Suppressor macrophage treated with lipopolysaccharide for 4 hours (primary cell): ENCODE data around the gene HLTF.

Experiments
- DNase-seq: peaks from one replicate; pipeline ENCODE4 v3.0.0-alpha.2; 2020

Gene HLTF

DNA sequence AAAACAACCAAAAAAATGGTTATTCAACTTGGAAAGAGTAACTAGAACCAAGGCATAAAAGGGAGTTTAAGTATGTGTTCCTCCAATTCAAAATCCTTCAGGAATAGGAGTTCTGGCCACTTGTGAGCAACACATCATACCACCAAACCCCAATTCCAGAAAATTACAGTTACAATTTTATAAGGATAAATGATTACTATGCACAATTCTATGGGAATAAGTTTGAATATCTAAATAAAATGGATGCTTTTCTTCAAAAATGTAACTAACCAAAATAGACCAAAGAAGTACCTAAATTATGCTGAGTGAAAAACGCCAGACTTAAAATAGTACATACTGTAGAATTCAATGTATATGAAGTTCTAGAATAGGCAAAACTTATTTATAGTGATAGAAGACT is 4.6 kb downstream of the HLTF start:
- DNase-seq, result no peak

DNA sequence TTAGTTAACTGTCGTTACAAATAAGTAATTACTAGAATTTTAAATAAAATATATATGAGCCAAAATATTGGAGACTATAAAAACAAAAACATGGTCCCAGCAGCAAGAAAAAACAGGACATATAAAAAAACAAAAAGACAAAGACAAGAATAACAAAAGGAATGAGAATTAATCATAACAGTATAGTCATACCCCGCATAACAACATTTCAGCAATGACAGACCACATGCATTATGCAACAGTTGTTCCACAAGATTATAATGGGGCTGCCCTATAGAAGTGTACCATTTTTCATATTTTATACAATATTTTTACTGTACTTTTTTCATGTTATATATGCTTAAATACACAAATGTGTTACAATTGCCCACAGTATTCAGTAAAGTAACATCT is 5.6 kb downstream of the HLTF start:
- DNase-seq, result peak; percentile 50

DNA sequence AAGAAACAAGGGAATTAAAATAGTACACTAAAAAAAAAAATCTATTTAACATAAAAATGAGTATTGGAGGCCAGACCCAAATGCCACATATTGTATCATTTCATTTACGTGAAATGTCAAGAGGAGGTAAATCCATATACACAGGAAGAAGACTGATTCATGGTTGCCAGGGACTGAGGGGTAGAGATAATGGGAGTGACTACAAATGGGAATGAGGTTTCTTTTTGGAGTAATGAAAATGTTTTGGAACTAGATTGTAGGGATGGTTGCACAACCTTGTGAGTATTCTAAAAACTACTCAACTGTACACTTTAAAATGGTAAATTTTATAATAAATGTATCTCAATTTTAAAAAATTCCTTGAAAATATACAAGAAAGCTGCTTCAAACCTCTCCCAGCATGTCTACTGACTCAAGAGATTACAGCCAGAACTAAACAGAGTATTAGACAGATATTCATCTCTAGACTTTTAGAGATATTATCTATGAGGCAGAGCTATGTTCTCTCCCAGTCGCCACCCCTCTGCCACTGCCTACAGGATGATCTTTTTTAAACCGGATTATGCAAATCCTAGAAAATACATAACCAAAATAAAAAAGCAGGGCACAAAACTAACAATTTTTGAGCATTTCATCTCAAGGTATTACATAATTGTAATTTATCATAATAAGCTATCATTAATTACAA is 6.2 kb downstream of the HLTF start:
- no peak for DNase-seq

DNA sequence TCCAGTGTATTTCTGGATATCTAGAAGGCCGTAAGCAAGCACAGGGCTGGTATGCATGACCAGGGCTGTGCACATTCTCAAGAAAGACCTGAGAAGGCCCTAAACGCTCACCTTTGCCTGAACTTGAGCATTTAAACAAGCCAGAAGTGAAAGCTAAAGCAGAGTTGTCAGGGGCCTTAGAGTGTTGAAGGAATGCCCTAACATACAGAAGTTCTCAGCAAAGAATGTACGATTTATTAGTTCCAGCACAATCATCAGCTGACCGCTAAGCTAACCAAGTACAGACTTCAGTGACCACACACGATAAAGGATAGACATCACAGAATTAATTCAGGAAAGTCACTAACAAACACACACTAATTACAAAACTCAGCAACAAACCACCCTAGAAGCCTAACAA is 8.7 kb downstream of the HLTF start:
- DNase-seq, result no peak

DNA sequence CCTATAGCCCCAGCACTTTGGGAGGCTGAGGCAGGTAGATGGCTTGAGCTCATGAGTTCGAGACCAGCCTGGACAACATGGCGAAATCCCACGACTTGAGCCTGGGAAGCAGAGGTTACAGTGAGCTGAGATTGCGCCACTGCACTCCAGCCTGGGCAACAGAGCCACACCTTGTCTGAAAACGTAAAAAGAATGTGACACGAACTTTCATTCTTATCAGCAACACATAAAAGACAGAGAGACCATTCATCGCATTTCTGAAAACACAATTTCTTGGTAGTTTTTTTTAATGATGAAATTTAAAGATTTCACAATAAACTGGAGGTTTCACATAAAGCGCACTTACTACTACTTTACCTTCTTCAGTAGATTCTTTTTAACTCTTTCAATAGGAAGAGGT is 18.4 kb downstream of the HLTF start:
- no peak for DNase-seq

DNA sequence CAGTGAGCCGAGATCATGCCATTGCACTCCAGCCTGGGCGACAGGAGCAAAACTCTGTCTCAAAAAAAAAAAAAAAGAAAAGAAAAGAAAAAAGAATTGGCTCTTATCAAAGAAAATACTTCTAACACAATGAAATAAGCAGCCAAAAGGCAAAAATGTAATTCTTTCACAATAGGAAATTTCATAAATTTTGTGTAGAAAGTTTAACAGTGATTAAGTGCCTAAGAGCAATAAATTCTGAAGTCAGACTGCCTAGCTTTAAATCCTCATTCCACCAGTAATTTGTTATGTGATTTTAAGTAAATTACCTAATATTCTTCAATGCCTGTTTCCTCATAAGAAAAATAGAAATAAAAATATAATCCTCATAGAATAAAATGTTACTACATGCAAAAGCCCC is 24.6 kb downstream of the HLTF start:
- no peak for DNase-seq

DNA sequence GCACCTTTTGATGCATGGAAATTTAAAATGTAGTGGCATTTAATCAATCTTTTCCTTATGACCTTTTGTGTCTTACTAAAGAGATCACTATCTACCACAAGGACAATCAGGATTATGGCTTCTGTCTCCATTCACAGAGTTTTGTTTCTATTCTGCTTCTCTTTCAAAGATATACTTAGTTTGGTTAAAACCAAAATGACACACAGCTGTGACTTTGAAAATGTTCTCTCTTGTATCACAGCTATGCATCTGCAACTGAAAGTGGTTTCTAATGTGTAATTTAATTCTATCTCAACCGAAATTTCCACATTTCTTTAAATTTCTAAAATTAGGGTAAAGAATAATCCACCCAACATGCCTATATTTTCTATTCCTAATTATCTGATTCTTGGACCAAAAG is 27.7 kb downstream of the HLTF start:
- no peak for DNase-seq

DNA sequence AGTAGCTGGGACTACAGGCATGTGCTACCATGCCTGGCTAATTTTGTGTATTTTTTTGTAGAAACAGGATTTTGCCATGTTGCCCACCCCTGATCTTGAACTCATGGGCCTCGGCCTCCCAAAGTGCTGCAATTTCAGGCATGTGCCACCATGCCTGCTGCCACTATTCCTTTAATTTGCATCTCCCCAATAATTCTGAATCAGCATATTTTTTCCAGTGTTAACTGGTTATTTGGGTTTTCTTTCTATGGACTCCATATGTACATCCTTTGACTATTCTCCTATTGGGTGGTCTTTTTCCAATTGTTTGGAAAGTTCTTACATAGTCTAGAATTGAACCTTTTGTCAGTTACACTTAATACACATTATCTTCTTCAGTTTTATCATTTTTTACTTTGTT is 28.1 kb downstream of the HLTF start:
- no peak for DNase-seq

DNA sequence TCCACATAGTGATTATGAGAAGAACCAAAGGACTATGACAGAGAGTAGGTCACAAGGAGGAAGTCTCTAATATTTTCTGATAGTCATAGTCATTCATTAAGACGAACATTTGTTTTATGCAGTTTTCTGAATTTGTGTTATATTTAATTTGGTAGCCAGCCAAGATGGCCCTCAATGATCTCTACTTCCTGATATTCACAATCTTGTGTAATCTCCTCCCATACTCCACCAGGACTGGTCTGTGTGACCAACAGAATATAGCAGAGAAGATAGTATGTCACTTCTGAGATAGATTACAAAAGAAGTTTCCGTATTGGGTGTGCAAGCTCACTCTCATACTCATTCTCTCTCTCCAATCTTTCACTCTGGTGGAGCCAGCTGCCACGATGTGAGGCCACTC is 30.8 kb downstream of the HLTF start:
- DNase-seq, result no peak

DNA sequence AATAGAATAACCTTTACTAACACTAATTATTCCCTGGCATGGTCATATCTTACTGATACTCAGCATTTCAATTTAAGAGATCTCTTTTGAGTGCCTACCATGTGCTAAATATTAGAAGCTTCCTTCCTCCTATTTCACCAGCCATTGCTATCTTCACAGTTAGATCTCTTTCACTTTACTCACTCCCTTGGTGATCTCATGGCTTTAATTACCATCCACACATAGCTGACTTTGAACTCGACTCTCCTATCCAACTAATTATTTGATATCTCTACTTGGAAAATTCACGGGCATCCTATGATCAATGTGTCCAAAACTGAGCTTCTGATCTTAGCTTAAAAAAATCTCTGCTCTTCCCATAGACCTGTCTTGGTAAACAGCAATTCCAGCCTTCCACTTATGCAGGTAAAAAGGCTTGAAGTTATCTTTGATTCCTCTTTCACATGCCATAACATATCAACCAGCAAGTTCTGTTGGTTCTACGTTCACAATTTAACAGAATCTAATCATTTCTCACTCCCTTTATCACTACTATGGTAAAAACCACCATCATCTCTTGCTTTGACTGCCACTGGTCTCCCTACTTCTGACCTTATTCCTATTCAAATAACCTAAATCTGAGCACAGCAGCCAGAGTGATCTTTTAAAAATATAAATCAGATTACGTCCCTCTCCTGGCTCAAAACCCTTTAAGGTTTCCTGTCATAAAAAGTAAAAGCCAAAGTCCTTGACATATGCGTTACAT is 41.8 kb downstream of the HLTF start:
- DNase-seq, result no peak

DNA sequence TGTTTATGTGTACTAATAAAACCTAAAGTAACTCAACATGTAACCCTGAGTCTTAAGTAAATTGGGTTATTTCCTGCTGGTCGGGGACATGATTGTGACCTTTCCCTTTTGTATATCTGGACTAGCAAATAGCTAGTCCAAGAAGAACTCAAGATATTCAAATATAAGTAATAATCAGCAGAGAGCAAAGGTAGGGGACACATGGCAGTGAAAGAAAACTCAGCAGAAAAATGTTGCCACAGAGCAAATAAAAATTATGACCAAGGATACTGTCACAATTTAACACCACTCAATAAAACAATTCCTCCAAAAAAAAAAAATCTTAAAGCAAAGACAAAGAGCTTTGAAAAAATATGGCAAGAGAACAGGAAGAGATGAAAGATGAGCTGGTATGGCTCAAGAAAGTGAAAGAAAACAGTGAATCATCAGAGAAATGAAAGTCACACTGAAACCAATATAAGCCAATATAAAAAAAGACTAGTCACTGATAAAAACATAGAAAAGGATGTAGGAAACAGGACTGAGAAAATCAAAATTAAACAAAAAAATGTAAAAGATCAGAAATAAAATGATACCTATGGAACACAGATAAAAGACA is 43.4 kb downstream of the HLTF start:
- DNase-seq, result peak; percentile 47

DNA sequence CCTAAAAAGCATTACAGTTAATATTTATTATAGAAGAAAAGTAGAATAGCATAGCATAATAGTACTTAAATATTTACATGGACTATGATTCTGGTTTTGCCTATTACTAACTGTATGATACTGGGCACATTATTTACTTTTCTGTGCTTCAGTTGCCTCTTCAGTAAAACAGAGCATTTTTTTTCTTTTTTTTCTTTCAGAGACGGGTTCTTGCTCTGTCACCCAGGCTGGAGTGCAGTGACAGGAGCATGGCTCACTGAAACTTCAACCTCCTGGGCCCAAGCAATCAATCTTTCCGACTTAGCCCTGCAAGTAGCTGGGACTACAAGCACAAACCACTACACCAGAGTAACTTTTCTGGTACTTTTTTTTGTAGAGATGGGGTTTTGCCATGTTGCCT is 48.0 kb downstream of the HLTF start:
- no peak for DNase-seq

DNA sequence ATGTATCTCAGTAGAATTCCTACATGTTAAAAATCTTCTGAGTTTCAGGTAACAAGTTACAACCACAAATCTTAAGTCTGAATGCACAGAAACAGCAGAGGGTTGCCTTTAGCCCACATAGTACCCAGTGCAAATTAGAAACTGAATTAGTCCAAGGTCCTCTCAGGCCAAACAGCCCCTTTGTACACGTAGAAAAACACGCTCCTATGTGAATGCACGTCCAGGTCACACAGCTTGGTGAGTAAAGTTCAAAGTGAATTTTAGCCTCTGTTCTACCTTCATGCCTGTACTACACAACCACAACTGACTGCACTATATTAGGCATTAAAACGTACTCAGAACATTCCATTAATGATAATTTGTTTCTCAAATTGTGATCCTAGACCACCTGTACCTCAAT is 48.6 kb downstream of the HLTF start:
- DNase-seq, result no peak

DNA sequence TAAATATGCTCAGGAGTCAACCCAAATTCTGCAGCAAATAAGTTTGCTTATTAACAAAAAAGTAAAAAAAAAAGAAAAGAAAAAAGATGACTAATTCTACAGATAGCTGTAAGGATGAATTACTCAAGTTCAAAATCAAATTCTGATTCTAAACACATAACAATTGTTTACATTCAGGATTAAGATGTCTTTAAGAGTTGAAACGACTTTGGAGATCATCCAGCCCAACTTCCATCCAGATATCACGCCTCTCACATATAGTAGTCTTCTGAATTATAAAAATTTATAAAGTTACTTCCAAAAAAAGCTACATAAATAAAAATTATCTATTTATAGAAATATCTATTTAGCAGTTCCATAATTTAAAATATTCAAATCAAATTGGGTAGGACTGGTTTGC is 55.2 kb downstream of the HLTF start:
- no peak for DNase-seq

DNA sequence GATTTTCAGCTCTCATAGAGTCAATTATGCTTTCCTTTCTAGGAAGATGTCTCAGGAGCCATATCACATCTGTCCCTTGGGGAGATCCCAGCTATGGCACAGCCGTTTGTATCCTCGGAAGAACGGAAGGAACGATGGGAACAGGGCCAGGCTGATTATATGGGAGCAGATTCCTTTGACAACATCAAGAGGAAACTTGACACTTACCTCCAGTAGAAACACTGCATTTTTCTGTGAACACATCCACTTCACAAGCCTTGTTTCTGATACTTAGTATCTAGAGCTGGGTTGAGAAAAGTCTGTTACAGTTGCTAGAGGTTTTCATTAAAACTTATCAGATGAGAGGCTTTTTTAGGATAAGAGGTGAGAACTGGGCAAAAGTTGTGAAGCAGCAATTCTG is 59.6 kb downstream of the HLTF start:
- no peak for DNase-seq

DNA sequence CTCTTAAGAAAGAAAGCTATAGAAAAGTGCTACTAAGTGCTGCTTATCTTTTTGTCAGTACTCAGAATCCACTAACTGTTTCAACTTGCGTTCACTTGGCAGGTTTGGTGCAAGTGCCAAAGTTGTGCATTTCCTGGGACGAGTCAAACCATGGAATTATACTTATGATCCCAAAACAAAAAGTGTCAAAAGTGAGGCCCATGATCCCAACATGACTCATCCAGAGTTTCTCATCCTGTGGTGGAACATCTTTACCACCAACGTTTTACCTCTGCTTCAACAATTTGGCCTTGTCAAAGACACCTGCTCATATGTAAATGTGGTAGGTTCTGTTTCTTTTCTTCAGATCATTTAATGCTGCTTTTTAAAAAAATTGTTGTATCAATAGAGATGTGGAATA is 62.4 kb downstream of the HLTF start:
- DNase-seq, result no peak

DNA sequence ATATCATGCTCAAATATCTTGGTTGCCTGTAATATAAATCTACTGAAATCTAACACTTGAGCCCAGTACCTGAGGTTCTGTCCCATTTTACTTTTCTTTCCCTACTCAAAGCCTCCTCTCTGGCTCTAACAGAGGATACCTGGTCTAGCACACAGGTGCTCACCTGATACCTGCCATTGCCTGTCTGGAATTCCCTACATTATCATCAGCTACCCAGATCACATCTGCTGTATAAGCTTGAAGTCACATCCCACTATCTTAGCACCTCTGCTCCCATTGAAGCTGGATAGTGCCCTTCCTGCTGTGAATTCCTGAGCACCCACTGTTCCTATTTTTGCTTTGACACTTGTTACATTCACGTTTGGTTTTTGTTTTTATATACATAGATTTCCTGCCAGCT is 64.5 kb downstream of the HLTF start:
- no peak for DNase-seq

DNA sequence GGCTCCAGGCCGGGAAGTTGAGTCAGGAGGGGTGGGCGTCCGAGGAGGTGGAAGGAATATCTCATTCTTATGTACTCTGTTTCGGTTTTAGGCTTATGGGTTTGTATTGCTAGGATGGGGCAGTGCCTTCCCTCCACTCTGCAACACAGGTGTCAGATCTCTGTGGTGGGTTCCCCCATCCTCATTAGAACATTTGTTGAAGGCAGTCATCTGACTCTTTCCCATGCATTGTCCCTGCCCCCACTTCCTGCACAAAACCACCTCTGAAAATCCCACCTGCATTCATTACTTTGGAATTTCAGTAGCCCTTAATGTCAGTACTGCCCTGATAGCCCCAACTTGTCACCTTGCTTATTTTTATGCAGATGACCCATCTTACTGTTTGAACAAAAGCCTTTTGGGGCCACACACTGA is 65.5 kb downstream of the HLTF start:
- DNase-seq, result no peak

DNA sequence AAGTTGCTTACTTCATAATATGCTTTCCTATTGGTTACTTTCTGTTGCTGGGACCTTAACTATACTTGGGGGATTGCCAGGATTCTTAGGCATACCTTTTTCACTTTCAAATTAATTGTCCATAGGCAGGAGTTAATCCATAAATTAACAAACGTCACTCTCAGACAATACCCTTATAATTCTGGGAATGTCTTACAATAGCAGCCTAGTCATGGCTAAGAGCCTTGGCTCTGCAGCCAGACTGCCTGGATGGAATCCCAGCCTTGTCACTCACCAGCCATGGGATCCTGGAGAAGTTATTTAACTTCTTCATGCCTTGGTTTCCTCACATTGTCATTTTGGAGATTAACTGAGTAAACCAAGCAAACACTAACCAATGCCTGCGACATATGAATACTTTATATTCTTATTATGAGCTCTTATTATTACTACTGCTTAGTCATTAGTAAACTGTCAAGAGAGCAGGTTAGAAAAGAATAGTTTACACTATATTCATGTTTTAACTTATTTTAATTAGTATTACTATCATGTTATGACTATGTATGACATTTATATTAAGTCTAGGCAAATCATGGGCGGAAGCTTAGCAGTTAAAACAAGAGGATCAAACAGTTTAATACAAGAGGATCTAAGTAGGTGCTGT is 66.0 kb downstream of the HLTF start:
- DNase-seq, result no peak

DNA sequence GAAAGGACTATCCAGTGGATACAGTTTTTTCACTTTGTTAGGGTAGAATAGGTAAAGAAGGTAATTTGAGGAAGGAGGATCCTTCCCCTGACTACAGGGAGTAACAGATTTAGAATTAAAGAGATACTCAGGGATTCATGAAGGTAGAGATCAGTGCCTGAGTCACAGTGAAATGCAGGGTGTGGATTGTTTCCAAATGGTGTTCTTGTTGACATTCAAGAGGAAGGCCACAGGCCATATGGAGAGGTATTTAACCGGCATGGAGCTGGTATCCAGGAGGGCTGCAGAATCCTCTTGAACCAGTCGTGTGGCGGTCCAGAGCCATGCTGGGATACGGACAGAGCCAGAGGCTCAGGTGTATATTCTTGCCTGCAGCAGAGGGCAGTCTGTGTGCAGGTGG is 66.8 kb downstream of the HLTF start:
- DNase-seq, result no peak

DNA sequence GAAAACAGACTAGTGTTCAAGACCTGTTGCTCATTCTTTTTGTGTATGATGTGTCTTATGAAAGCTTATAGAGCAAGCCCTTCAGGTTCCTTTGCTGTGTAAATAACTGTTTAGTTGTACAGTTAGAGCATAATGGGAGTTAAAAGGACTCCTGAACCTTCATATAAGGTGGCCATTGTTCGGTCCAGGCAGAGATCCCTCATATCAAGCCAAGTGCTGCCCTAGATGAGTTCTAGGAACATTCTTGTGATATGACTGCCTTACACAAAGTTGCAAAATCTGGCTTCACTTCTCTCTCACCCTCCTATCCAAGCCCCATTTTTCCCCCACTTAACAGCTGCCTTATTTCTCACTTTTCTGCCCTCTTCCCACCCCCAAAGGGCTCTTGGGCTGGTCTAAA is 68.1 kb downstream of the HLTF start:
- no peak for DNase-seq

DNA sequence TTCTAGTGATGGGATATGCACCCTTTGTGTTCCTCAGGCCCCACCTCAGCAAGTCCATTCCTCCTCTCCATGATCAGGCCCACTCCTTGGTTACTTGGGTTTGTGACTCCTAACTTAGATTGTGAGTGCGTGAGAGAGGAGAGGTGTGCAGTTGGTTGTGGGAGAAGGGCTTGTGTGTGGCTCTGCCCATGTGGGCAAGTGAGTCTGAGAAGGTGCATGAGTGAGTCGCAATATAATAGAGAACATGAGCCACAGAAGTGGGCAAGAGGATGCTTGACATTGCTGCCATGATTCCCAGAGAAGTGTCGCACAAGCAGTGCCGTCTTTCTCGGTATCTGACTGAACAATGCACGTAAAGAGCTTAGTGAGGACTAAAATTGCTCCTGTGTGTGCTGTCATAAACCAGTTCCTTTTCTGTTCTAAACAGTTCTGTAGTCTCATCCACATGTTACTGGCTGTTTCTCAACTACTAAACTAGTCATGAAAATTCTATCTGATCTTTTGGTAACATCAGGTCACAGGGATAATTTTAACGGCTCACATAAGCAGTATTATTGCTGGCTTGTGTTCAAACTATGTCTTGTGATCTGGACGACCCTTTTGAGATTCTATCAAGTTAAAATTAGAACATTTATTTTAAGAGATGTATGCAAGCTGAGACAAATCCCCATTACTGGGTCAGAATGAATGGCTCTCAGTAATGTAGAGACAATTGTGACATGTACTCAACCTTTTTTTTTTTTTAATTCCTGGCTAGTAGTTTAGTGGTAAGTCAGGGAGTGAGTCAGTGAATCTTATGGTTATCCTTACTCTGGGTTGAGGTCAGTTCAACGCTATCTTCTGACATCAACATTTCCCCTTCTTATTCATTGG is 69.4 kb downstream of the HLTF start:
- DNase-seq, result no peak

DNA sequence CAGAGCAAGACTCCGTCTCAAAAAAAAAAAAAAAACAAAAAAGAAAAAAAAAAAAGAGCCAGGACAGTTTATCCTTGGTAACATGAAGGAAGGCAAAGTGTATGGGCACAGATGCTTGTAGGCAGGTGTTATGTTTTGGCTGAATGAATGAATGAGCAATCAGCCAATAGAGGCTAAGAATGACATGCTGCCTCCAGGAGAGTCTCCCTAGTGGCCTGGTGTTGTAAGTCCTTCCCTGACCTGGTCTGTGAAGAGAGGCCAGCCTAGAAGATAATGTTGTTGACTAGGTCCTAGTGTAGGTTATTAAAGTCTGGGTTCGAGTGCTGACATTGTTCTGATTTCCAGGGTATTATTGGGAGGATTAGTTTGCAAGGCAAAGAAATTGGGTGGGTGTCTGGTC is 70.1 kb downstream of the HLTF start:
- DNase-seq, result no peak
